ENCODE measurements around the gene CFAP100.

The CFAP100 gene

GRCh38 chr3:126446791-126447190 is 52.1 kb downstream of the CFAP100 start:
- DNase-seq, result no peak

DNA sequence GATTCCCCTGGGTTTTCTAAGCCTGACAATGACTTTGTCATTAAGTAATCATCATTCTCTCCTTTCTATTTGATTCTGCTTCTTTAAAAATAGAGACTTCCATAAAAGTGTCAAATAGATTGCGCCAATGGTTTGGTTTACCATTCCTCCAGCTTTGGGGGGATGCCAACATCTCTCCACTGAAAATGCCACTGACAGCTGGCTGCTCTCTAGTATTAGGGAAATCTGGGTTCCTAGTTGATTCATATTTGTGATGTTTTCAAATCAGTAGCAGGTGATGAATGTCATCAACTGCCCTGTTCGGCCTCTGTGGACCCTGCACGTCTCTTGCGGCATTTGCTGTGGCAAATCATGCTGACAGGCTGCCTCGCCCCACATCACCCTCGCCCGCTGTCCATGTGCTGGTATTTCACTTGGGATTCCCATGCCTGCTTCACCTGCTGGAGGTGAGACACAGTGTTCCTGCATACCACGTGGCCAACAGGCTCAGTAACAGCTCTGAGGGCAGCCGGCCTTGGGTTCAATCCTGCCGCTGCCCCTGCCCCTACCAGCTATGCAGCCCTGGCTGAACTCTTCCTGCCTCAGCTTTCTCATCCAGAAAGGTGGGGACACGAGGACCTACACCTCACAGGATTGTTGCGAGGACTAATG is 52.9 kb downstream of the CFAP100 start:
- no peak for DNase-seq

- DNase-seq, result no peak
Observed at GRCh38 chr3:126448136-126448892, 53.6 kb downstream of the CFAP100 start.

DNA sequence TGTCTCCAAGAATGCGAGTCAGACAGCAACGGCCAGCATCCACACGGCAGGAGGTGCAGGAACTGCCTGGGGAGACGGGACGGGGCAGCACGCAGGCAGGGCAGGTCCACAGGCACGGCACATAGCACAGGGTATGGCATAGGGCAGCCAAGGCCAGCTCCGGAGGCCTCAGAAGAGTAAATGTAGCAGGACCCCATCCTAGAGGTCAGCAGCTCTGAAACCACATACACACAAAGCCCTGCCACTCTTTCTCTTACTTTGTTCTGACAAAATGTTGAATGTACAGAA is 54.1 kb downstream of the CFAP100 start:
- no peak for DNase-seq

GRCh38 chr3:126449621-126450051 is 54.9 kb downstream of the CFAP100 start:
- DNase-seq, result no peak

DNA sequence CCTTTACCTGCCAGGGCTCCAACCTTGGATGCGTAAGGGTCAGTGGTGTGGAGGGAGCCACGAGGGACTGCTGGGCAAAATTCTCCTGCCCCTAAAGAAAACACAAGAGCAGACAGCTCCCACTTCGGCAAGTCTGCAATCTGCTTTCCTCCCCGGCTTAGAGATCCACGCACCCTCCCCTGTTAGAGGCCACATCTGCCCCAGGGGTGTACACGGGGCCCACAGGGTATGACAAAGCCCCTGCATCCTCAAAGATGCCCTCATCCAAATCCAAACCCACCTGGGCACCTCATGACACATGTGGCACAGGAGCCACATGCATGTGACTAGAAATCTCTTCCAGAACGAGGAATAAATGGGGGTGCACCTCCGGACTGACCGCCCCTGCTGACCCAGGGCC is 55.5 kb downstream of the CFAP100 start:
- no peak for DNase-seq

DNA sequence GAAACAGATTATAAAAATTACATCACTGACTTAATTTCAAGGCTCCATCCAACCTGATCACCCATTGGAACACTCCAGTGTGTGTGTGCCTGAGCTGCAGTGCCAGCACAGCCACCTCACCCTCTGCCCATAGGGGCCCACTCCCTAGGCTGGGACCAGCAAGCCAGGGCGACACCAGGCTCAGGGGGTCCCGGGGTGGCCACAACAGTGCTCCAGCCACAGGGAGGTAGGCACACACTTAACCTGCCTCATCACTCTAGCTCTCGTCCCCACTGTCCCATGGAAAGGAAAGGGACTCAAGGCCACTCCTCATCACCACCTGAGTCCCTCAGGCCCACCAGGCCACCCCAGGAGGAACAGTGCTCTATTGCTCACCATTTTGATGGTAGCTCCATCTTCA is 56.0 kb downstream of the CFAP100 start:
- no peak for DNase-seq

- DNase-seq, result no peak
Observed at GRCh38 chr3:126451511-126451910, 56.8 kb downstream of the CFAP100 start.

- no peak for DNase-seq
Observed at GRCh38 chr3:126452213-126452612, 57.5 kb downstream of the CFAP100 start.

- DNase-seq, result no peak
Observed at GRCh38 chr3:126454025-126454424, 59.3 kb downstream of the CFAP100 start.

- DNase-seq, result no peak
Observed at GRCh38 chr3:126454437-126455198, 59.9 kb downstream of the CFAP100 start.

DNA sequence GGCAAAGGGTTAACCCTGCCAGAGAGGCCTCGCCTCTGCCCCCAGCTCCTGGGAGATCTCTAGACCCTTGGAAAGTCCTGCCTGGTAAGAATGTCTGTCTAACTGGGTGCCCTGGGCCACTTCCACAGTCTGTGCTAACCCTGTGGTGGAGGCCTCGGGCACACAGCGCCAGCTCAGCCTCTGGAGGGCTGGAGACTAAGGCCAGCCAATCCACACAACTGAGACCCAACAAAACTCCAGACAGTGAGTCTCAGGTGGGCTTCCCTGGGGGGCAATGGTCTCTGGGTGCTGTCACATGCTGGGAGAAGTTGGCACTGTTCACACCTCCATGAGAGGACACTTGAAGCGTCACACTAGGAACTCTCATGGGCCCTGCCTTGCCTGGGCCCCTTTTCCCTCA is 61.5 kb downstream of the CFAP100 start:
- no peak for DNase-seq

DNA sequence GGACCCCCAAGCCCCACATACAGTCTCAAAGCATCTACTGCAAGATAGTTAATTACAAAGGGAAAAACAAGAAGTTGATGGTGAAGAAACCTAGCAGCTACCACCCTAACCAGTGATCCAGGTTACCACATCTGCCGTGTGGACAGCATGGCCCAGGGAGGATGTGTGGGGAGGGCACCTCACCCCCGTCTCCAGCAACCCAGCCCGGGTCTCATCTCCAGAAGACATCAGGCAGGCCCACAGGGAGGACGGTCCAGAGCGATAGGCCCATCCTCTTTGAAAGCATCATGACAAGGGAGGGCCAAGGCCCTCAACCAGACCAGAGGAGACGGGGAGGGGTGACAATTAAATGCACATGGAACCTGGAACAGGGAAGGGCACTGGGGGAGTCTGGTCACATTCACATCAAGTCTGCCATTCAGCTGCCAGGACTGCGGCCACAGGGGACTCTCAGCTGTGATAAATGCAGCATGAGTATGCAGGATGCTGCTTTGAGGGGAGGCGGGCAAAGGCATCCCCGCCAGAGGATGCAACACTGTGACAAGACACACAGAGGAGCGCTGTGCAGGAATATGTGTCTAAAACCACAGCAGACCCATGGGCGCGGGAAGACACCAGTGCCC is 62.2 kb downstream of the CFAP100 start:
- DNase-seq, result no peak

DNA sequence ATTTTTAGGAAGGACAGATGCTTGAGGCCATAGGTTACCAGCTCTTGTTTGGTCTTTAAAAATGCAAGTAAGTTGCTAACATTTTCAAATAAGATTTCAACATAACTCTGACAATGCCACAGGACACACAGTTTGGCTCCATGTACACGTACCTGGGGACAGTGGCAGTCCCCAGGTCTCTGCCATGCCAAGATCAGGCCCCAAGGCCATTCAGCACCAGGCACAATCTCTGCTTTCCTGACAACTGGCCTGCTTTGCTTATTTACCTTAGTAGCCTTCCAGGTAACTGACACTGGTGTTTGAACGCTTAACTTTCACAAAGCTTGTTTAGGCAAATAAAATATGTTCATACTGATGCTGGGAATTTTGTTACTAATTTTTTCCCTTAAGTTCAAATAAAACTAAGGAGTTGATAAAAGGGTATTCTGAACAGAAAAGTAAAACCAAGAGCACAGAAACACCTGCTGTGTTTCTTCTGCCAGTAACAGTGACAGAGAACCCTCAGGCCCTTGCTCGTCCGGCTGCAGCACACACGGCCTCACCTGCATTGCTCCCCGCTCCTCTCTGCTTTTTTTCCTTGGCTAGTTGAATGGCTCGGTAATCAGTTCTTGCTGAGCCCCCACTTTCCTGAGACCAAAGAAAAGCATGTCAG is 64.5 kb downstream of the CFAP100 start:
- DNase-seq, result no peak

- DNase-seq, result no peak
Observed at GRCh38 chr3:126459763-126460127, 65.0 kb downstream of the CFAP100 start.

DNA sequence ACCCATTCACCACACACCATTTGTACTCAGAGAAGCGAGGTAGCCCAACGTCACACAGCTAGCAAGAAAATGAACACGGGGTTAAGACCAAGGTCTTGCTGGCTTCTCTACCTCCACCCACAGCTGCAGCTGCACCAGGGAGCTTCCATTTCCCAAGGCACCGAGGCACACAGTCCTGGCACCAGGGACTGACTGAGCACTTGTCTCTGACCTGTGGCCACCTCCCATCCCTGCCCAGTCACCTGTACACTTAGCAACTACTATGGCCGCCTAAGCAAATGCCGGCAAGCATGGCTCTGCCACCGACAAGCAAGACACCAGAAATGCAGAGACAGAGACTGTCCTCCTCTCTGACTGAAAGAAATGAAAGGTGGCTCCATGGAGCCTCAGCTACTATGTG is 65.7 kb downstream of the CFAP100 start:
- no peak for DNase-seq

DNA sequence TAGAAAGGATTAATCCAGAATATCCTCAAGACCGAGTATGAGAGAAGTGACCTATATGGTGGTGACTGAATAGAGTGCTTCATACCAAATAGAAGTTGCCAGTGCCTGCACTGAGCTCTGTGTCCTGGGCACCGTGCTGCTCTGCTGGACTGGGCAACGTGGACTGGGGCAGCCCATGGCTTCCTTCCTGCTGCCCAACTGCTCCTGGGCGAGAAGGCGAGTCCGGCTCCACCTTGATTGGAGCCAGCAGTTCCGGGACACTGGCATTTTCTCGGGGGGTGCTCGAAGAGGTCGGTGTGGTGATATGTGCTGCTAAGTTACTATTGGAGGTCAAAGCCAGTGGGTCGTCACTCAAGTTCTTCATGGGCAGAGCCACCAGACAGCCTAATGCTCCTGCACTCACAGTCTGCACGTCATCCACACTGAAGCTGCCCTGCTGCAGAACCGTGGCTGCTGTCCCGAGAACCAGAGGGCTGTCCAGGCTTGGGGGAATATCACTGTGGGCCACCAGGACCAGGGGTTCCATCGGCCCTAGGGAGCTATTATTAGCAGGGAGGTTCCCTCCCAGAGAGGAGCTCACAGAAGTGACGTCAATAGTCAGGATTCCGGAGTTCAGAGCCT is 66.9 kb downstream of the CFAP100 start:
- DNase-seq, result no peak

GRCh38 chr3:126463521-126463920 is 68.8 kb downstream of the CFAP100 start:
- no peak for DNase-seq

- no peak for DNase-seq
Observed at GRCh38 chr3:126464093-126464492, 69.4 kb downstream of the CFAP100 start.

DNA sequence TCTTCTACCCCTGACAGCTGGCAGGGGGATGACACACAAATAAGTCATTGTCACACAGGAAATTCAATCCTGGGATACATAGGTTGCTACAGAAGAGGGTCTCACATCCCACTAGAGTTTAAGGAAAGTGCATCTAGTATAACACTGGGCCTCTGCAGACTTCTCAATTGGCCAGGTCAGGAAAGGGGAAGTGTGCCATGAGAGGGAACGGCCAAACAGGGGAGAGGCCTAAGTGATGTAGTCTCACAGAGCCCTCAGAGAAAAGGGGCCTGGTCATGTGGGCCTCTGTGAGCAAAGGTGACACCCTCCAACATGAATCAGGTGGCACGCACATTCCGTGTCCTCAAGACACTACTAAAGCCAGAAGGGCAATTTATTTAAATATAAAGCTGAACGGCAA is 69.8 kb downstream of the CFAP100 start:
- DNase-seq, result no peak

GRCh38 chr3:126464997-126465396 is 70.3 kb downstream of the CFAP100 start:
- no peak for DNase-seq

DNA sequence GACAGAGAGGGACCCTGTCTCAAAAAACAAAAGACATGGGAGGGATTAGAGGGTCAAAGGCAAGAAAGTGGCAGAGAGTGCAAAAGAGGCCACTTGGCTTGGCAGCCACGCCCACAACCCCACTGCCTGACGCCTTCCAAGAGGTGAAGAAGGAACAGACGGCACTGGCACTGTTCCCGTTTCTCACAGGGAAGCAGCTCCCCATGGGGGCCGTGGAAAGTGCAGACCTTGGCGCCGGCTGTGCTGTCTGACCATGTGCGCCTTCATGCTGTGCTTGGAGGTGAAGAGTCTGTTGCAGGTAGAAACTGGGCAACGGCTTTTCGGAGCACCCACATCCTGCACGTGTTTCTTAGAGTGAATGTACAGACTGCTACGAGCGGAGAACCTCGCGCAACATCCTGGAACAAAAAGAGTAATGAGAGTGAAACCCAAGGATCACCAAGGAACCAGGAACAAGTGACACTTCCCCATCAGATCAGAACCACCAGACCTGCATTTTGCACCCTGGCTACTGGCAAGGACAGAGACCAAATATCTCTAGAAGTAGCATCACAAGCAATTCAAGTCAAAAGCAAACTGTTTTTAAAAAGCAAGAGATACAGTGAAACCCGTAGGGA is 71.3 kb downstream of the CFAP100 start:
- DNase-seq, result no peak

Measured in RPMI8226 (cell line).